K562 (cell line): ENCODE results near the gene NFIB.

ENCODE experiments used
- BACH1 ChIP-seq: fragments of 200-800 bp; sonication (Bioruptor generic); IDR thresholded peaks from 2 replicates; pipeline ENCODE4 v1.6.1; 2016; ENCODE audit warnings: missing genetic modification characterization, missing compliant biosample characterization
- CTCF ChIP-seq, 3 experiments: IDR thresholded peaks in 2 of 3; conservative IDR thresholded peaks in 1 of 3; 2 replicates each; pipeline ENCODE4 v1.5.1; 2011 to 2012; ENCODE audit warnings: low read length in 3 of 3, mild to moderate bottlenecking in 3 of 3, control low read depth in 2 of 3, improper control_type of control experiment in 1 of 3, inconsistent platforms in 1 of 3, low read depth in 1 of 3, mixed read lengths in 1 of 3, moderate library complexity in 1 of 3; ENCODE audit not compliant: insufficient read depth in 2 of 3
- E2F4 ChIP-seq: sonication (generic); formaldehyde crosslinking; IDR thresholded peaks from 2 replicates; pipeline ENCODE4 v1.8.0; 2022; ENCODE audit warnings: mild to moderate bottlenecking, low read depth, missing genetic modification reagents
- GATA2 ChIP-seq: sonication (generic); formaldehyde crosslinking; IDR thresholded peaks from 2 replicates; pipeline ENCODE4 v1.4.0; 2020; ENCODE audit warnings: mild to moderate bottlenecking, missing genetic modification reagents
- GATAD2A ChIP-seq: fragments of 450-650 bp; IDR thresholded peaks from 2 replicates; pipeline ENCODE4 v1.6.1; 2017
- GMEB1 ChIP-seq: fragments of 250-450 bp; sonication (Bioruptor Pico); IDR thresholded peaks from 2 replicates; pipeline ENCODE4 v1.4.0; 2020; ENCODE audit warnings: mild to moderate bottlenecking
- HINFP ChIP-seq: fragments of 450-650 bp; conservative IDR thresholded peaks from 2 replicates; pipeline ENCODE4 v1.6.1; 2016; ENCODE audit warnings: missing genetic modification characterization, low read depth, mild to moderate bottlenecking, control low read depth, missing compliant biosample characterization
- IRF2 ChIP-seq: sonication (generic); formaldehyde crosslinking; IDR thresholded peaks from 2 replicates; pipeline ENCODE4 v1.8.1; 2022; ENCODE audit warnings: mild to moderate bottlenecking, missing genetic modification reagents
- KLF10 ChIP-seq: fragments of 250-450 bp; sonication (Bioruptor Pico); IDR thresholded peaks from 2 replicates; pipeline ENCODE4 v1.6.1; 2021; ENCODE audit warnings: matching md5 sums
- POLR2AphosphoS5 ChIP-seq: IDR thresholded peaks from 2 replicates; pipeline ENCODE4 v1.6.1; 2011; ENCODE audit warnings: mild to moderate bottlenecking, low read depth, low read length, moderate library complexity; ENCODE audit not compliant: control insufficient read depth, insufficient read depth
- SP1 ChIP-seq: sonication (generic); formaldehyde crosslinking; IDR thresholded peaks from 2 replicates; pipeline ENCODE4 v1.8.1; 2022; ENCODE audit warnings: mild to moderate bottlenecking, missing genetic modification reagents
- ZBTB5 ChIP-seq: fragments of 450-650 bp; IDR thresholded peaks from 2 replicates; pipeline ENCODE4 v1.6.1; 2017; ENCODE audit warnings: antibody characterized with exemption

- TF ChIP-seq GATA2 (no peak), HINFP (tag) (no peak), CTCF (IDR thresholded peaks at IDR 0.05 in 2 of 3, conservative IDR thresholded peaks at IDR 0.05 in 1 of 3; ENCODE audit: insufficient read depth in 2 of 3, low read depth in 1 of 3, low read length in 3 of 3) (no peak), ZBTB5 (no peak), KLF10 (CRISPR knock-in tag) (no peak), GATAD2A (no peak), E2F4 (CRISPR knock-in tag) (no peak), IRF2 (CRISPR knock-in tag) (no peak), SP1 (CRISPR knock-in tag) (no peak), POLR2AphosphoS5 (no peak), BACH1 (tag) (no peak), GMEB1 (CRISPR knock-in tag) (no peak)
These were observed 10.4 kb downstream of the NFIB start for GRCh38 chr9:14303521-14303920.
